K562 (cell line): ENCODE measurements around the gene CPNE9. TPM values are rescaled to one million over a fixed set of nuclear protein-coding genes. Genes with fewer than 3 reads are reported as not detected.

ENCODE experiments used
- ATF7 ChIP-seq: fragments of 450-650 bp; IDR thresholded peaks from 2 replicates; pipeline ENCODE4 v1.7.1; 2014; ENCODE audit warnings: mild to moderate bottlenecking, moderate library complexity
- FOXK2 ChIP-seq, 2 experiments: fragments of 450-650 bp; IDR thresholded peaks in 1 of 2; conservative IDR thresholded peaks in 1 of 2; 2 replicates each; pipeline ENCODE4 v1.6.1; 2016; ENCODE audit warnings: low read depth in 2 of 2, mild to moderate bottlenecking in 1 of 2
- MECOM ChIP-seq: fragments of 250-450 bp; sonication (Bioruptor Pico); IDR thresholded peaks from 2 replicates; pipeline ENCODE4 v1.8.0; 2022; ENCODE audit warnings: inconsistent platforms
- MYBL2 ChIP-seq, 2 experiments: fragments of 450-650 bp in 1 of 2; sonication (generic) in 1 of 2; formaldehyde crosslinking in 1 of 2; IDR thresholded peaks; 2 replicates each; pipeline versions ENCODE4 v1.6.1 to v1.8.1; 2017 to 2022; ENCODE audit warnings: borderline replicate concordance in 1 of 2, inconsistent platforms in 1 of 2, low read depth in 1 of 2, mild to moderate bottlenecking in 1 of 2, missing genetic modification reagents in 1 of 2, moderate library complexity in 1 of 2
- NCOA1 ChIP-seq: fragments of 450-650 bp; IDR thresholded peaks from 2 replicates; pipeline ENCODE4 v1.6.1; 2016; ENCODE audit warnings: low read depth
- NRF1 ChIP-seq, 2 experiments: fragments of 450-650 bp; IDR thresholded peaks in 1 of 2; conservative IDR thresholded peaks in 1 of 2; 2 replicates each; pipeline ENCODE4 v1.6.1; 2014; ENCODE audit warnings: mild to moderate bottlenecking in 2 of 2
- PHF8 ChIP-seq: fragments of 200-600 bp; sonication (generic); IDR thresholded peaks from 2 replicates; pipeline ENCODE4 v1.6.1; 2012; ENCODE audit warnings: mixed run types, mild to moderate bottlenecking, inconsistent platforms, low read length, moderate library complexity, borderline replicate concordance
- POLR2A ChIP-seq: fragments of 450-650 bp; conservative IDR thresholded peaks from 2 replicates; pipeline ENCODE4 v1.6.1; 2016
- PURB ChIP-seq: sonication (generic); formaldehyde crosslinking; IDR thresholded peaks from 2 replicates; pipeline ENCODE4 v1.9.0; 2021; ENCODE audit warnings: low read depth, mild to moderate bottlenecking, missing genetic modification reagents
- REST ChIP-seq, 2 experiments: fragments of 450-650 bp; formaldehyde crosslinking in 1 of 2; IDR thresholded peaks; 2 replicates each; pipeline versions ENCODE4 v1.4.0 to v1.6.1; 2014 to 2020; ENCODE audit warnings: mild to moderate bottlenecking in 2 of 2, borderline replicate concordance in 1 of 2, low read depth in 1 of 2
- SLC30A9 ChIP-seq: fragments of 250-450 bp; sonication (Bioruptor Pico); IDR thresholded peaks from 2 replicates; pipeline ENCODE4 v1.8.0; 2022; ENCODE audit warnings: mild to moderate bottlenecking, moderate library complexity
- SNRNP70 ChIP-seq: fragments of 200-400 bp; formaldehyde crosslinking; optimal IDR thresholded peaks from 2 replicates; pipeline ENCODE3; 2017; ENCODE audit warnings: low read depth, low read length
- TCF3 ChIP-seq: sonication (generic); formaldehyde crosslinking; IDR thresholded peaks from 2 replicates; pipeline ENCODE4 v1.4.0; 2020; ENCODE audit warnings: mild to moderate bottlenecking, missing genetic modification reagents
- ZFX ChIP-seq: sonication (generic); formaldehyde crosslinking; IDR thresholded peaks from 2 replicates; pipeline ENCODE4 v1.8.0; 2022; ENCODE audit warnings: mild to moderate bottlenecking, missing genetic modification reagents, moderate library complexity
- polyA plus RNA-seq, 8 experiments: library from polyadenylated mRNA; depleted of rRNA in 4 of 8; stranded (reverse) in 5 of 8; unstranded in 3 of 8; fragments of >200 nt; fragmentation: Nextera tagmentation in 2 of 8; fragmentation: Illumina TruSeq in 1 of 8; extraction: Ambion mirVana in 2 of 8; extraction: Trizol in 1 of 8; gene quantifications; 2 replicates each; pipeline versions ENCODE4 v1.2.1 to v1.2.3, GENCODE V29; 2011 to 2014; ENCODE audit warnings: inconsistent platforms in 1 of 8, missing spikeins in 1 of 8
- total RNA-seq, 7 experiments: library from RNA; depleted of rRNA in 6 of 7; stranded (reverse); fragments of >200 nt in 6 of 7; fragmentation: Illumina TruSeq in 2 of 7; extraction: Trizol in 2 of 7; gene quantifications; 2 replicates each; pipeline versions ENCODE4 v1.2.1 to v1.2.3, GENCODE V29; 2011 to 2021; ENCODE audit warnings: low replicate concordance in 1 of 7
- TF ChIP-seq, protein P1 (sequence below), 2 experiments: IDR thresholded peaks; 2 replicates each; pipeline ENCODE4 v1.6.1; 2012; ENCODE audit warnings: improper control_type of control experiment in 2 of 2, low read depth in 2 of 2, low read length in 2 of 2, borderline replicate concordance in 1 of 2

Gene CPNE9
- total and polyA plus RNA-seq, 9 of the 15 experiments (the other 6 are each of a cell fraction or from before 2014, with no cell fraction given): 0.22 to 0.56 (median 0.29) TPM; not detected in 3

DNA sequence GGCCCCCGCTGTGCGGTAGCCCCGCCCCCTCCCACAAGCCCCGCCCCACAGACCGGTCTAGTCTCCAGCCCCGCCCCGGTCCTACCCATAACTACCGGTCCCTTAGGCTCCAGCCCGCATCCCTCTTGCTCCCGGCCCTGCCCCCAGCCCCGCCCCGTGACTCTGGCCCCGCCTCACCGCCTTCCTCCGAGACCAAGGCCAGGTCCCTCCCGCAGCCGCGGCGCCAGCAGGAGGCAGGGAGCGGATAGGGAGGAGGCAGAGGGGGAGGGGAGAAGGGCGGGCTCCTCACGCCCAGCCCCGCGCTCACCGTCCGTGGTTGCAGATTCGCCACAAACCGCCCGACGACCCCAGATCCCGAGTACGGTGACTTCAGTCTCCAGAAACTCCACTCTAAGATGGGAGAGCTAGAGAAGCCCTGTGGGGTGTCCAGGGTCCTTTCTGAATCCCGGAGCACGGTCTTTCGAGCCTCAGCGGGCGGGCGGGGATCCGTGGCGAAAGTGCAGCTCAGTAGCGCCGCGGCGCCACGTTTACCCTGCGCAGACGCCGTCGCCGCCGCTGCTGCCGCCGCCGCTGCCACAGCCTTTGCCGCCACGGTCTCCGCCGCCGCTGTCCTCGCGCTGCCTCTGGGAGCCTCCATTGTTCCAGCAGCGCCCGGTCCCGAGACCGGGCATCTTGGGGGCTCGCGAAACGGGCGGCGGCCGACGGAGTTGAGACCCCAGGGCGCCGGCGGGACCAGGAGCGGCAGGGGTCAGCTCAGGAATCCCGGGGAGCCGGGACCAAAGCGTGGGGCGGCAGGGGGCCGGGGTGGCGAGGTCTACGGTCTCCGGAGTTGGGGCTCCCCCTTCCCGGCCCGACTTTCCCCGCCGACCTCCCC lies 27.8 kb downstream of the CPNE9 start, which contains the start of gene BRPF1 (continued):
- no peak for TF ChIP-seq REST (IDR thresholded peaks at IDR 0.05; ENCODE audit: borderline replicate concordance)
- peak; percentile 84 for TF ChIP-seq REST (CRISPR knock-in tag; IDR thresholded peaks at IDR 0.05; ENCODE audit: low read depth)
- TF ChIP-seq ATF7: peak; percentile 83
- TF ChIP-seq NCOA1: no peak
- TF ChIP-seq NRF1 (conservative IDR thresholded peaks at IDR 0.05 in 1 of 2, IDR thresholded peaks at IDR 0.05 in 1 of 2): peak; percentile 87 to 90
- TF ChIP-seq ZFX (CRISPR knock-in tag): peak; percentile 63; the same call in 1 of the 2 replicates
- TF ChIP-seq SNRNP70: no peak
- no peak for TF ChIP-seq FOXK2 (conservative IDR thresholded peaks at IDR 0.05 in 1 of 2, IDR thresholded peaks at IDR 0.05 in 1 of 2; ENCODE audit: low read depth in 2 of 2)
- TF ChIP-seq MYBL2 (IDR thresholded peaks at IDR 0.05; ENCODE audit: low read depth): 0 out of 2 replicates have a peak, but pooled peaks have one; percentile 38
- no peak for TF ChIP-seq MYBL2 (CRISPR knock-in tag; IDR thresholded peaks at IDR 0.05; ENCODE audit: borderline replicate concordance)
- TF ChIP-seq PHF8: peak; percentile 88; the same call in 1 of the 2 replicates
- peak; percentile 87 for TF ChIP-seq POLR2A
- TF ChIP-seq MECOM (CRISPR knock-in tag): no peak
- no peak for TF ChIP-seq PURB (CRISPR knock-in tag)
- TF ChIP-seq, protein P1, sequence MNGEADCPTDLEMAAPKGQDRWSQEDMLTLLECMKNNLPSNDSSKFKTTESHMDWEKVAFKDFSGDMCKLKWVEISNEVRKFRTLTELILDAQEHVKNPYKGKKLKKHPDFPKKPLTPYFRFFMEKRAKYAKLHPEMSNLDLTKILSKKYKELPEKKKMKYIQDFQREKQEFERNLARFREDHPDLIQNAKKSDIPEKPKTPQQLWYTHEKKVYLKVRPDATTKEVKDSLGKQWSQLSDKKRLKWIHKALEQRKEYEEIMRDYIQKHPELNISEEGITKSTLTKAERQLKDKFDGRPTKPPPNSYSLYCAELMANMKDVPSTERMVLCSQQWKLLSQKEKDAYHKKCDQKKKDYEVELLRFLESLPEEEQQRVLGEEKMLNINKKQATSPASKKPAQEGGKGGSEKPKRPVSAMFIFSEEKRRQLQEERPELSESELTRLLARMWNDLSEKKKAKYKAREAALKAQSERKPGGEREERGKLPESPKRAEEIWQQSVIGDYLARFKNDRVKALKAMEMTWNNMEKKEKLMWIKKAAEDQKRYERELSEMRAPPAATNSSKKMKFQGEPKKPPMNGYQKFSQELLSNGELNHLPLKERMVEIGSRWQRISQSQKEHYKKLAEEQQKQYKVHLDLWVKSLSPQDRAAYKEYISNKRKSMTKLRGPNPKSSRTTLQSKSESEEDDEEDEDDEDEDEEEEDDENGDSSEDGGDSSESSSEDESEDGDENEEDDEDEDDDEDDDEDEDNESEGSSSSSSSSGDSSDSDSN (IDR thresholded peaks at IDR 0.05; ENCODE audit: borderline replicate concordance in 1 of 2, low read depth in 2 of 2, low read length in 2 of 2): 0 out of 4 replicates have a peak, but pooled peaks of 1 of the 2 experiments have one; percentile 16
- no peak for TF ChIP-seq SLC30A9 (CRISPR knock-in tag)
- 0 out of 2 replicates have a peak, but pooled peaks have one; percentile 11 for TF ChIP-seq TCF3
